ENCODE measurements around the gene CHST11. TPM values are rescaled to one million over a fixed set of nuclear protein-coding genes. Genes with fewer than 3 reads are reported as not detected.

Gene CHST11
- total and polyA plus RNA-seq, 2 of the 4 experiments (the other 2 are of a cell fraction): 1.4 to 2.7 TPM

DNA sequence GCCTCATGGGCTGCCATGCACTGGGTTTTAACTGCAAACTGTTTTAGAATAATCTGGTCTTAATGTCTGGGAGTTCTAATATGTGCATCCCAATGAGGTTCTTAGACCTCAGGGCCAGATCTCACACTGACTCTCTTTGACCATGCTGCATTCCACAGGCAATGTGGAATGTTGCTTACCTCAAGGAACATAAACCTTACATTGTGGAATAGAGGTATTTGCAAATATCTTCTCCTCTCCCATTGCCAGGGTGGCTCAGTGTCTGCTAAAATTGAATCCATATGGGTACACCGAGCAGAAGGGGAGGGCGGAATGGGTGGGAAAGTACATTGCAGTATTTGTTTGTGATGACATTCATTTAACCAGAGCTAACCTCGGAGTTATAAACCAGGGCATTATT lies 78.6 kb downstream of the CHST11 start:
- Histone ChIP-seq H3K27me3 (ENCODE audit: control insufficient read depth, insufficient read depth, low read length) (peaks cover 15% of the 10 kb centered on the region), H2BK120ac (ENCODE audit: low read depth, low read length) (no peak overlapping the region), H4K20me1 (ENCODE audit: insufficient read depth, low read length) (no peaks in the 10 kb centered on the region), H3K4me3 (ENCODE audit: insufficient read depth, low read depth, low read length) (no peak overlapping the region), H3K56ac (ENCODE audit: extremely low read depth, insufficient read depth, low read length) (no peak overlapping the region), H2BK5ac (ENCODE audit: low read depth, low read length, poor library complexity, severe bottlenecking) (no peak overlapping the region), H2BK20ac (ENCODE audit: low read depth, low read length) (no peak overlapping the region), H2AFZ (replicated peaks; ENCODE audit: low read length, poor library complexity) (no peak overlapping the region), H2AK5ac (ENCODE audit: low read depth, low read length) (no peak overlapping the region), H4K5ac (ENCODE audit: low read depth, low read length) (no peak overlapping the region), H3K18ac (ENCODE audit: low read depth, low read length) (no peak overlapping the region), H3K4ac (ENCODE audit: low read depth, low read length) (no peak overlapping the region), H2AK9ac (replicated peaks; ENCODE audit: low read depth, low read length, poor library complexity) (no peak overlapping the region), H3K9me1 (ENCODE audit: insufficient read depth, low read length) (0 out of 2 replicates have a peak, but pooled peaks cover 3% of the 10 kb centered on the region), H4K8ac (ENCODE audit: low read depth in 2 of 2, low read length in 2 of 2) (no peak overlapping the region), H4K91ac (ENCODE audit: insufficient read depth, low read depth, low read length) (no peak overlapping the region), H3K23ac (ENCODE audit: low read depth, low read length) (no peak overlapping the region), H3K27ac (ENCODE audit: insufficient read depth, low read length) (no peak overlapping the region), H3K4me1 (ENCODE audit: control insufficient read depth, insufficient read depth, low read length) (no peaks in the 10 kb centered on the region), H3K36me3 (ENCODE audit: control insufficient read depth, insufficient read depth, low read length) (no peaks in the 10 kb centered on the region), H3K9me3 (ENCODE audit: control insufficient read depth, insufficient read depth, low read length) (no peaks in the 10 kb centered on the region), H3K79me1 (ENCODE audit: low read depth in 1 of 2, low read length in 2 of 2) (no peaks in the 10 kb centered on the region; a peak in 1 of 4 replicates), H2BK15ac (ENCODE audit: low read depth, low read length) (no peak overlapping the region), H3K14ac (replicated peaks; ENCODE audit: low read depth, low read length) (no peak overlapping the region), H3K4me2 (ENCODE audit: low read depth, low read length) (no peak overlapping the region), H3K9ac (ENCODE audit: low read depth, low read length) (no peak overlapping the region)
- no TSS peak for BruUV-seq (replicated peaks)
- dilution Hi-C loops (cut with HindIII; ENCODE audit: low sequenced_read_pairs, unreplicated experiment): no loop called here
- ATAC-seq (ENCODE audit: low read depth) (no peak), DNase-seq (peak; percentile 11)
- intact Hi-C loops (cut with micrococcal nuclease): no loop called here
- WGBS, 2 experiments (ENCODE audit: extremely low coverage in 2 of 2, insufficient read length in 1 of 2): no CpG with 5 or more reads among the region's 3 CpGs
- TF ChIP-seq FOS (IDR thresholded peaks at IDR 0.05; ENCODE audit: low read depth, low read length) (no peak), MXI1 (IDR thresholded peaks at IDR 0.05; ENCODE audit: borderline replicate concordance, low read depth, low read length) (no peak), NFE2L2 (IDR thresholded peaks at IDR 0.05; ENCODE audit: low read depth, low read length) (no peak), RAD21 (IDR thresholded peaks at IDR 0.05; ENCODE audit: low read length) (no peak), SMC3 (IDR thresholded peaks at IDR 0.05; ENCODE audit: low read depth, low read length) (no peak), CHD1 (IDR thresholded peaks at IDR 0.05; ENCODE audit: low read depth, low read length) (no peak)
- TF ChIP-seq, protein P1, sequence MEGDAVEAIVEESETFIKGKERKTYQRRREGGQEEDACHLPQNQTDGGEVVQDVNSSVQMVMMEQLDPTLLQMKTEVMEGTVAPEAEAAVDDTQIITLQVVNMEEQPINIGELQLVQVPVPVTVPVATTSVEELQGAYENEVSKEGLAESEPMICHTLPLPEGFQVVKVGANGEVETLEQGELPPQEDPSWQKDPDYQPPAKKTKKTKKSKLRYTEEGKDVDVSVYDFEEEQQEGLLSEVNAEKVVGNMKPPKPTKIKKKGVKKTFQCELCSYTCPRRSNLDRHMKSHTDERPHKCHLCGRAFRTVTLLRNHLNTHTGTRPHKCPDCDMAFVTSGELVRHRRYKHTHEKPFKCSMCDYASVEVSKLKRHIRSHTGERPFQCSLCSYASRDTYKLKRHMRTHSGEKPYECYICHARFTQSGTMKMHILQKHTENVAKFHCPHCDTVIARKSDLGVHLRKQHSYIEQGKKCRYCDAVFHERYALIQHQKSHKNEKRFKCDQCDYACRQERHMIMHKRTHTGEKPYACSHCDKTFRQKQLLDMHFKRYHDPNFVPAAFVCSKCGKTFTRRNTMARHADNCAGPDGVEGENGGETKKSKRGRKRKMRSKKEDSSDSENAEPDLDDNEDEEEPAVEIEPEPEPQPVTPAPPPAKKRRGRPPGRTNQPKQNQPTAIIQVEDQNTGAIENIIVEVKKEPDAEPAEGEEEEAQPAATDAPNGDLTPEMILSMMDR (conservative IDR thresholded peaks at IDR 0.05; ENCODE audit: low read depth, low read length): no peak
- TF ChIP-seq, protein P2, sequence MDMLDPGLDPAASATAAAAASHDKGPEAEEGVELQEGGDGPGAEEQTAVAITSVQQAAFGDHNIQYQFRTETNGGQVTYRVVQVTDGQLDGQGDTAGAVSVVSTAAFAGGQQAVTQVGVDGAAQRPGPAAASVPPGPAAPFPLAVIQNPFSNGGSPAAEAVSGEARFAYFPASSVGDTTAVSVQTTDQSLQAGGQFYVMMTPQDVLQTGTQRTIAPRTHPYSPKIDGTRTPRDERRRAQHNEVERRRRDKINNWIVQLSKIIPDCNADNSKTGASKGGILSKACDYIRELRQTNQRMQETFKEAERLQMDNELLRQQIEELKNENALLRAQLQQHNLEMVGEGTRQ (IDR thresholded peaks at IDR 0.05; ENCODE audit: low read depth, low read length): no peak
- in situ Hi-C loops (cut with MboI; ENCODE audit: low sequenced_read_pairs): no loop called here
- ChIA-PET CTCF (interaction anchor here (1.2 kb wide), 1 partner anchor 10 kb away, joined by 3 read pairs; no protein-coding TSS in a partner anchor), POLR2A (ENCODE audit: unreplicated experiment) (no interaction called here)
